Mesothelial cell of epicardium (in vitro differentiated cells): ENCODE measurements around the gene DHRS7. TPM values are rescaled to one million over a fixed set of nuclear protein-coding genes. Genes with fewer than 3 reads are reported as not detected.

Experiments used
- DNase-seq, 2 experiments: peaks; one replicate each; pipeline ENCODE4 v3.0.0; 2021; ENCODE audit warnings: low spot score in 2 of 2; ENCODE audit not compliant: unreplicated experiment in 2 of 2
- H3K27ac Mint-ChIP-seq: 2 replicates; pipeline ENCODE4 v1.8.0; 2021; ENCODE audit warnings: mixed read lengths
- H3K27me3 Mint-ChIP-seq: 2 replicates; pipeline ENCODE4 v1.8.0; 2021; ENCODE audit warnings: low read depth, mixed read lengths
- H3K36me3 Mint-ChIP-seq: 2 replicates; pipeline ENCODE4 v1.8.0; 2021; ENCODE audit warnings: mixed read lengths
- H3K4me1 Mint-ChIP-seq: 2 replicates; pipeline ENCODE4 v1.8.0; 2021; ENCODE audit warnings: mixed read lengths
- H3K4me3 Mint-ChIP-seq: 2 replicates; pipeline ENCODE4 v1.8.0; 2021; ENCODE audit warnings: mild to moderate bottlenecking, moderate library complexity, mixed read lengths
- H3K9me3 Mint-ChIP-seq: 2 replicates; pipeline ENCODE4 v1.8.0; 2021; ENCODE audit warnings: mixed read lengths
- total RNA-seq: library from RNA; stranded (reverse); gene quantifications from 3 replicates; pipeline ENCODE4 v1.2.1, GENCODE V29; 2021
- TF ChIP-seq, protein P1 (sequence below): fragments of 200-600 bp; sonication (generic); IDR thresholded peaks from one replicate; pipeline ENCODE4 v1.5.0; 2021; ENCODE audit warnings: antibody characterized with exemption; ENCODE audit not compliant: unreplicated experiment

The DHRS7 gene
- total RNA-seq, 1 donor from 2014 or later: 33.5 TPM

DNA sequence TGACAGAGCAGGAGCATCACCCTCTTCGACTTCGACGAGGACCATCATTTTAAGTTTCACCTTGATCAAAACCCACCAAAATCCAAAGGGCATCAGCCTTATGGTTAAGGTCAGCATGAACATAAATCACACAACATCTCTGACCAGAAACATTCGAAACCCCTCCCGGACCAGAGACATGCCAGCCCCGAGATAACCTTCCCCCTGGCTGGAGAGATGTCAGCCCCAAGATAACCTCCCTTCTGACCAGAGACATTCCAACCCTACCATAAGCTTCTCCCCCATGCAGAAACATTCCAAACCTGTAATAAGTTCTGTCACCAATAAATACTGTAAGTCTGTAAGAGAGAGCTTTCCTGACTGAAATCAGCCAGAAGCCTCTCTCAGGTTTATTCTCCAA lies 67.2 kb downstream of the DHRS7 start:
- Mint-ChIP-seq H3K9me3 (no peaks in the 10 kb centered on the region), H3K4me1 (peaks cover 26% of the 10 kb centered on the region), H3K36me3 (peaks cover 8% of the 10 kb centered on the region), H3K27ac (peak overlapping the region; percentile 66), H3K4me3 (no peak overlapping the region), H3K27me3 (no peaks in the 10 kb centered on the region)
- TF ChIP-seq, protein P1, sequence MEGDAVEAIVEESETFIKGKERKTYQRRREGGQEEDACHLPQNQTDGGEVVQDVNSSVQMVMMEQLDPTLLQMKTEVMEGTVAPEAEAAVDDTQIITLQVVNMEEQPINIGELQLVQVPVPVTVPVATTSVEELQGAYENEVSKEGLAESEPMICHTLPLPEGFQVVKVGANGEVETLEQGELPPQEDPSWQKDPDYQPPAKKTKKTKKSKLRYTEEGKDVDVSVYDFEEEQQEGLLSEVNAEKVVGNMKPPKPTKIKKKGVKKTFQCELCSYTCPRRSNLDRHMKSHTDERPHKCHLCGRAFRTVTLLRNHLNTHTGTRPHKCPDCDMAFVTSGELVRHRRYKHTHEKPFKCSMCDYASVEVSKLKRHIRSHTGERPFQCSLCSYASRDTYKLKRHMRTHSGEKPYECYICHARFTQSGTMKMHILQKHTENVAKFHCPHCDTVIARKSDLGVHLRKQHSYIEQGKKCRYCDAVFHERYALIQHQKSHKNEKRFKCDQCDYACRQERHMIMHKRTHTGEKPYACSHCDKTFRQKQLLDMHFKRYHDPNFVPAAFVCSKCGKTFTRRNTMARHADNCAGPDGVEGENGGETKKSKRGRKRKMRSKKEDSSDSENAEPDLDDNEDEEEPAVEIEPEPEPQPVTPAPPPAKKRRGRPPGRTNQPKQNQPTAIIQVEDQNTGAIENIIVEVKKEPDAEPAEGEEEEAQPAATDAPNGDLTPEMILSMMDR: no peak
- DNase-seq: no peak

DNA sequence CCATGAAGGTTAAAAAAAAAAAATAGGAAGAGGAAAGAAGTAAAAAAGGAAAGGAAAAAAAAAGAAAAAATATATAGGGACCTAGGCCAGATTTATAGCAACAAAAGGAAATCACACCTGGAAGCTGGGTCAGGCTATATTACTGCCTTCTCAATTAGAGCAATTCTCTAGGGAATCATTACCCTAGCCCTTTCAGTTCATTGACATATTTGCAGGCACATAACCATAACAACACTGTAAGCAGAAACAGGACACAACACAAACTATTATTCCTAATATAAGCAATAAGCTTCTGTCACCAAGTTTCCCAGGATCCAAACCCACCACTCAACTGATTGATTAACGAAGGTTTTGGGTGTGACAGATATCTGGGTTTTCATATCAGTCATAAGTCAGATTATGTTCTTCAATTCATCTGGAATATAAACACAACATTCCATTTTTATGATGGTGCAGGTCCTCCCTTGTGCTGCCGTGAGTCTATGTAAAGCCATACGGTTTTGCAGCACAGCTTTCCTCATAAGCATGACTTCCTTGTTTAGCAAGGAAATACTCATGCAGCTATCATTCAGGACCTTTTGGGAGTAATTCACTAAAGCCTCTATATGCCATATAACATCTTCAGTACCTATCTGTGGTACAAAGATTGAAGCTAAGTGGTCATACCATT lies 69.3 kb downstream of the DHRS7 start:
- TF ChIP-seq, protein P1: no peak
- H3K36me3 Mint-ChIP-seq: peaks cover 8% of the 10 kb centered on the region
- H3K27ac Mint-ChIP-seq: no peak overlapping the region
- H3K27me3 Mint-ChIP-seq: no peaks in the 10 kb centered on the region
- H3K9me3 Mint-ChIP-seq: no peaks in the 10 kb centered on the region
- H3K4me1 Mint-ChIP-seq: peaks cover 27% of the 10 kb centered on the region
- H3K4me3 Mint-ChIP-seq: no peak overlapping the region
- DNase-seq: no peak

DNA sequence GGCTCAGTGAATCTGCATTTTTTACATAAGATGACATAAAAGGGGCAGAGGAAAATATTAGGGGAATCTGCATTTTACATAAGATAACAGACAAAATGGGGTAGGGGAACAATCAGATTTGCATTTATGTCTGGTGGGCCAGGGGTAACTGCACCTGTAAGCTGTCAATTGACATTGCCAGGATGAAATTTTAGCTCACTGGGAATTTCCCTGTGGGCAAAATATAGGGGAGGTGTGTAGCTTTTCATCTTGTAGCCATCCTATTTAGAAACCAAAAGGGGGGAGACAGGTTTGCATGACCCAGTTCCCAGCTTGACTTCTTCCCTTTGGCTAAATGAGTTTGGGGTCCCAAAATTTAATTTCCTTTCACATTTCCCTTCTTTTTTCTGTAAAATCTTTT lies 70.0 kb downstream of the DHRS7 start:
- Mint-ChIP-seq H3K27me3 (no peaks in the 10 kb centered on the region), H3K27ac (peak overlapping the region; percentile 9), H3K4me1 (peaks cover 29% of the 10 kb centered on the region), H3K36me3 (peaks cover 8% of the 10 kb centered on the region), H3K4me3 (no peak overlapping the region), H3K9me3 (no peaks in the 10 kb centered on the region)
- TF ChIP-seq, protein P1: no peak
- DNase-seq: no peak

DNA sequence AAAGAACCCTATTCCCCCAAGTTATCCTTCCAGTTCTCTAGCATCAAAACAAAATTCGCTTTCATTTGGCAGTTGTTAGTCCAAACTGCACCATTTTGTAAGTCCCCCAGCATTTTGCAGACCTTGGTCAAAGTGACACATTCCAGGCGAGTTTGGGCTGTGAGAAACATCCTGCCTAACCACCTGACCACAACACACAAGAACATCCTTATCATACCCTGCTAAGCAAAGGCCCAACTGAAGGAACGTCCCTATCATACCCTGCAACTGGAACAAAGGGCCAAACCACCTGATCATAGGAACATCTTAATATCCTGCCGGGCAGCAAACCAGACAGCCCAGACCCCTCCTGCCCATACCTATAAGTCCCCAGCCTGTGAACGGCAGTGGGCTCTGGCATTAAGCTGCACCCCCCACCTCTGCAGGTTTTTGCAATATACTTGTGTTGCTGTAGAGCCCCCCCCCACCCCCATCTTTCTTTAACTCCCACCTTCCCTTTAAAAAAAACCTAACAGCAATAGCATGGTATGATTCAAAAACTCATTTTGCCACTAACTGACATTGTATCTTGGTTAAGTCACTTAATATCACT lies 70.8 kb downstream of the DHRS7 start:
- Mint-ChIP-seq H3K9me3 (no peaks in the 10 kb centered on the region), H3K4me1 (peaks cover 29% of the 10 kb centered on the region), H3K27ac (peak overlapping the region; percentile 97), H3K36me3 (peaks cover 8% of the 10 kb centered on the region), H3K27me3 (no peaks in the 10 kb centered on the region), H3K4me3 (peak overlapping the region; percentile 83)
- DNase-seq: no peak
- TF ChIP-seq, protein P1: no peak

Other genes with a start within 250 kb of the DHRS7 start
- gene LRRC9, start 245.3 kb downstream of the DHRS7 start, total RNA-seq: 0.34 to 0.45 TPM (median 0.44 TPM) in 3 replicates
- gene PCNX4, start 73.5 kb downstream of the DHRS7 start, total RNA-seq: 71.1 to 79.0 TPM (median 72.3 TPM) in 3 replicates
- 44.3 to 44.7 TPM (median 44.6 TPM) in 3 replicates for gene PPM1A, start 83.8 kb upstream of the DHRS7 start, total RNA-seq